Measurements from ENCODE around the gene PRR35. TPM values are rescaled to one million over a fixed set of nuclear protein-coding genes. Genes with fewer than 3 reads are reported as not detected.

PRR35 gene
- total and polyA plus RNA-seq, 2 experiments from 2014 or later = 0.66 TPM; not detected in 1

DNA sequence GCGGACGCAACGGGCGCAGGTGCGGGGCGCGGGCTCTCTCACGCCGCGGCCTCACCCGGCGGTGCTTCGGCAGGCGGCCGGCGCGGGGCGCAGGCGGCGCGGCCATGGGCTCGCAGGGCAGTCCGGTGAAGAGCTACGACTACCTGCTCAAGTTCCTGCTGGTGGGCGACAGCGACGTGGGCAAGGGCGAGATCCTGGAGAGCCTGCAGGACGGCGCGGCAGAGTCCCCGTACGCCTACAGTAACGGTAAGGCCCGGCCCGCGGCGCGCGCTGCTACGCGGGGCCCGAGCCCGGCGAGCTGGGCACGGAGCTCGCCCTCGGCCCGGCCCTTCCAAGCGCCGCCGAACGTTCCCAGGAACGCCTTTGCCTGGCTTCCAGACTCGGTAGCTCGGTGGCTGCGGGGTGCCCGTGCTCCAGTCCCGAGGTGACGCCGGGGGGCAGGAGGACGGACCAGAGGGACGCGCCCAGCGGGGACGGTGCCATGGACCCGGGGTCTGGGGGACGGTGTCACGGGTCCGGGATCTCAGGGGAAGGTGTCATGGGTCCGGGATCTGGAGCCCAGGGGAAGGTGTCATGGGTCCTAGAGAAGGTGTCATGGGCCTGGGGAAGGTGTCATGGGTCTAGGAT, 30.1 kb downstream of the PRR35 start:
- TF ChIP-seq, protein P1, sequence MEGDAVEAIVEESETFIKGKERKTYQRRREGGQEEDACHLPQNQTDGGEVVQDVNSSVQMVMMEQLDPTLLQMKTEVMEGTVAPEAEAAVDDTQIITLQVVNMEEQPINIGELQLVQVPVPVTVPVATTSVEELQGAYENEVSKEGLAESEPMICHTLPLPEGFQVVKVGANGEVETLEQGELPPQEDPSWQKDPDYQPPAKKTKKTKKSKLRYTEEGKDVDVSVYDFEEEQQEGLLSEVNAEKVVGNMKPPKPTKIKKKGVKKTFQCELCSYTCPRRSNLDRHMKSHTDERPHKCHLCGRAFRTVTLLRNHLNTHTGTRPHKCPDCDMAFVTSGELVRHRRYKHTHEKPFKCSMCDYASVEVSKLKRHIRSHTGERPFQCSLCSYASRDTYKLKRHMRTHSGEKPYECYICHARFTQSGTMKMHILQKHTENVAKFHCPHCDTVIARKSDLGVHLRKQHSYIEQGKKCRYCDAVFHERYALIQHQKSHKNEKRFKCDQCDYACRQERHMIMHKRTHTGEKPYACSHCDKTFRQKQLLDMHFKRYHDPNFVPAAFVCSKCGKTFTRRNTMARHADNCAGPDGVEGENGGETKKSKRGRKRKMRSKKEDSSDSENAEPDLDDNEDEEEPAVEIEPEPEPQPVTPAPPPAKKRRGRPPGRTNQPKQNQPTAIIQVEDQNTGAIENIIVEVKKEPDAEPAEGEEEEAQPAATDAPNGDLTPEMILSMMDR (IDR thresholded peaks at IDR 0.05; ENCODE audit: low read depth, low read length) = no peak
- Histone ChIP-seq H3K9me3 (ENCODE audit: low read depth) (no peaks in the 10 kb centered on the region), H3K27me3 (no peaks in the 10 kb centered on the region), H3K27ac (peak overlapping the region; percentile 87), H3K4me3 (peak overlapping the region; percentile 78), H3K36me3 (no peaks in the 10 kb centered on the region), H3K4me1 (ENCODE audit: low read depth) (peaks cover 13% of the 10 kb centered on the region)
- peak; percentile 64 to 66 for DNase-seq (ENCODE audit: low read depth in 1 of 2, low spot score in 1 of 2)

DNA sequence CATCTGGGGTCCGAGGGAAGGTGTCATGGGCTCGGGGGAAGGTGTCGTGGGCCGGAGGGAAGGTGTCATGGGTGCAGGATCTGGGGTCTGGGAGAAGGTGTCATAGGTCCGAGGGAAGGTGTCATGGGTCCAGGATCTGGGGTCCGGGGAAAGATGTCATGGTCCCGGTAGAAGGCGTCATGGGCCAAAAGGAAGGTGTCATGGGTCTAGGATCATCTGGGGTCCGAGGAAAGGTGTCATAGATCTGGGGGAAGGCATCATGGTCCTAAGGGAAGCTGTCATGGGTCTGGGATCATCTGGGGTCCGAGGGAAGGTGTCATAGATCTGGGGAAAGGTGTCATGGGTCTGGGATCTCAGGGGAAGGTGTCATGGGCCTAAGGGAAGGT, 30.6 kb downstream of the PRR35 start:
- Histone ChIP-seq H3K4me1 (ENCODE audit: low read depth) (peaks cover 13% of the 10 kb centered on the region), H3K36me3 (no peaks in the 10 kb centered on the region), H3K9me3 (ENCODE audit: low read depth) (no peaks in the 10 kb centered on the region), H3K27ac (no peak overlapping the region), H3K4me3 (peak overlapping the region; percentile 78), H3K27me3 (no peaks in the 10 kb centered on the region)
- TF ChIP-seq, protein P1 (IDR thresholded peaks at IDR 0.05; ENCODE audit: low read depth, low read length) = no peak
- DNase-seq (ENCODE audit: low read depth in 1 of 2, low spot score in 1 of 2) = no peak

DNA sequence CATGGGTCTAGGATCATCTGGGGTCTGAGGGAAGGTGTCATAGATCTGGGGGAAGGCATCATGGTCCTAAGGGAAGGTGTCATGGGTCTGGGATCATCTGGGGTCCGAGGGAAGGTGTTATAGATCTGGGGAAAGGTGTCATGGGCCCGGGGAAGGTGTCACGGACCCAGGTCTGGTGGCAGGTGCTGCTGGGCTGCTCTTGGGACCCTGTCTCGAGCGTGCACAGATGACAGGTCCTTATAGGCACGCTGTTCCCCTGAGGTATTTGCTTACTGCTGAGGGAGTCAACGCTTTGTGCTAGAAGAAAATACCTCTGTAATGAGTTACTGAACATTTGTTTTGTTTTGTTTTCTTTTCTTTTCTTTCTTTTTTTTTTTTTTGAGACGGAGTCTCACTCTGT, 31.0 kb downstream of the PRR35 start:
- H3K9me3 ChIP-seq (ENCODE audit: low read depth) = no peaks in the 10 kb centered on the region
- H3K27me3 ChIP-seq = no peaks in the 10 kb centered on the region
- no peak overlapping the region for H3K27ac ChIP-seq
- TF ChIP-seq, protein P1 (IDR thresholded peaks at IDR 0.05; ENCODE audit: low read depth, low read length) = no peak
- no peaks in the 10 kb centered on the region for H3K36me3 ChIP-seq
- H3K4me3 ChIP-seq = no peak overlapping the region
- DNase-seq (ENCODE audit: low read depth in 1 of 2, low spot score in 1 of 2) = no peak
- peaks cover 13% of the 10 kb centered on the region for H3K4me1 ChIP-seq (ENCODE audit: low read depth)

DNA sequence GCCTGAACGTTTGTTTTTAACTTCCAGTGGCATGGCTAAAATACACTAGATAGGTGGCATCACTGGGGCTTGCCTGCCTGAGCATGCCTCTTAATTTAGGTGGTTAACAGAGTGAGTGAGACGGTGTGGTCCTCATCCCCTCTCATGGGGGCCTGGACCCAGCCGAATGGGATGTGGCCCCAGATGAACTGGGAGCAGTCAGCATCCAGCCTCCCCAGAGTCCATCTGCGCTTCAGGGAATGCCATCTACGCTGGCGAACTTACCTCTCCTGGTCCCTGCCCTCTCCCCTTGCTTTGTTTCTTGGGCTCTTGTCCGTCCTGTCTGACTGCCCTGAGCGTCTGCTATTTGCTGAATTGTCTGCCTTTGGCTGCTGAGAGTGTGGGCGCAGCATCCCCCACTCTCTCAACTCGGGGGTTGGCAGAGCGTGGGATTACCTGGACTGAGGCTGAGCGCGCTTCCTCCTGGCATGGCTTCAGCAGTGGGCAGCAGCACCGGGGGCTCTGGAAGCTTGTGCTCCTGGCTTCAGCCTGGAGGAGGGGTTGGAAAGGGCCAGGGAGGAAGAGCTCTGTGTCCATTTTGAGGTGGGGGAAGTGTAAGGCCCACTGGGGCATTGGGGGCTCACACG, 31.8 kb downstream of the PRR35 start:
- DNase-seq (ENCODE audit: low read depth in 1 of 2, low spot score in 1 of 2) = no peak
- H3K36me3 ChIP-seq = no peaks in the 10 kb centered on the region
- H3K4me1 ChIP-seq (ENCODE audit: low read depth) = peaks cover 13% of the 10 kb centered on the region
- TF ChIP-seq, protein P1 (IDR thresholded peaks at IDR 0.05; ENCODE audit: low read depth, low read length) = no peak
- H3K27me3 ChIP-seq = no peaks in the 10 kb centered on the region
- H3K9me3 ChIP-seq (ENCODE audit: low read depth) = no peaks in the 10 kb centered on the region
- H3K27ac ChIP-seq = no peak overlapping the region
- H3K4me3 ChIP-seq = no peak overlapping the region

DNA sequence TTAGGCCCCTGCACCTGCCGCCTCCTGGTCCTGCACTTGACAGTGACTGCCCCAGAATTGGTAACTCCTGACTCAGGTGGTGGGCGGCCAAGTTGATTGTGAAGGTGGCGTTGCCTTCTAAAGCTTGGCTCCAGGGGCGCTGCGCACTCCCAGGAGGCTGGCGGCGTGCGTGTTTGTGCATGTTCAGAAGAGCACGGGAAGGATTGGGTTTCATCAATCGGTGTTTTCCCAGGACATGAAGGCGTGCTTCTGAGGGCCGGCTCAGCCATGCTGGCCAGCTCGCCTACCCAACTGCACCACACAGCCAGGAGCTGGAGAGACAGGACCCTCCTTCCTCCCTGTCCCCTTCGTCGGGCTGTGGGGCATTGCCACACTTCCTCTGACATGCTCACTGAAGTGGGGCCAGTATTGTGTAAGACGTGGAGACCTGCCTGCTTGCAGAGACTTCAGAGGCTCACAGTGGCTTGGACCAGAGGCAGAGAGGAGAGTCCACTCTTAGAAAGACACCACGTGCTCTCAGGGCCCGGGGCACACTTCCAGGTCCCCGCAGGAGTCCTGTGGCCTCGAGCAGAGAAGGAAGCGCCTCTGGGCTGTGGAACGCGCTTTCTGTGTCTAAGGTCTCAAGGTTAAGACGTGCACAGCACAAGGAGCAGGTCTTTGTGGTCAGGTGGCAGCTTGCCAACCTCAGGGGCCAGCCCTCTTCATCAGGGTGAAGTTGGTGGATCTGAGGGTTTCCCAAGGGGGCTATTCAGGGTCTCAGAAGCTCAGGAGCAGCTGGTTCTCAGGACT, 32.5 kb downstream of the PRR35 start:
- TF ChIP-seq, protein P1 (IDR thresholded peaks at IDR 0.05; ENCODE audit: low read depth, low read length) = no peak
- no peaks in the 10 kb centered on the region for H3K36me3 ChIP-seq
- H3K27me3 ChIP-seq = no peaks in the 10 kb centered on the region
- H3K27ac ChIP-seq = no peak overlapping the region
- H3K4me3 ChIP-seq = no peak overlapping the region
- peak in 1 of 2 donors; percentile 59 for DNase-seq (ENCODE audit: low read depth in 1 of 2, low spot score in 1 of 2)
- peaks cover 12% of the 10 kb centered on the region for H3K4me1 ChIP-seq (ENCODE audit: low read depth)
- H3K9me3 ChIP-seq (ENCODE audit: low read depth) = no peaks in the 10 kb centered on the region

Data from cardiac muscle cell (in vitro differentiated cells and primary cell).